ENCODE results near the gene APP.

DNA sequence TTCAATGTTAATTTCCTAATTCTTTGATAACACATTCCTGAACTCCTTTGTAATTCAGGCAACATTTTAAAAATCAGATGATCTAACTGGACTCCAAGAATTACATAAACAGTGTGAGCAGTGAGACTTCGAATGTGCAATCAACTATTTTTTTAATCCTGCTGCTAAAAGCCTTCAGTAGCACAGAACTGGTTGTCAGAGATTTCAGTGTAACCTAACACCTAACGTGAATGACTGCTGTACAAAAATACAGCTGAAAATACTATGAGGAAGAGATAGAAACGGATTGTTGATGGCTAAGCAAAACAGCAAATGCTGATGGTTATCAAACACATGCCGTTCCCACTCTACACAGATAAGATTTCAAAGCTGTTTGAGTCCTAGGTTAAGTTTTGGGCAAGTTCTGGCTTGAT lies 46.1 kb downstream of the APP start:
- TF ChIP-seq EZH2 (IDR thresholded peaks at IDR 0.05; ENCODE audit: borderline replicate concordance, low read length) (no peak), CTCF (IDR thresholded peaks at IDR 0.05; ENCODE audit: low read length) (no peak)
